ENCODE data around the gene MZF1. TPM values are rescaled to one million over a fixed set of nuclear protein-coding genes. Genes with fewer than 3 reads are reported as not detected.
"Not testable (repeated sequence)": the region's sequence is repeated elsewhere in the genome, so short reads cannot be mapped to it uniquely, and the experiment has no call there.

MZF1 gene
- total RNA-seq, 1 donor from 2014 or later = 22.3 TPM

DNA sequence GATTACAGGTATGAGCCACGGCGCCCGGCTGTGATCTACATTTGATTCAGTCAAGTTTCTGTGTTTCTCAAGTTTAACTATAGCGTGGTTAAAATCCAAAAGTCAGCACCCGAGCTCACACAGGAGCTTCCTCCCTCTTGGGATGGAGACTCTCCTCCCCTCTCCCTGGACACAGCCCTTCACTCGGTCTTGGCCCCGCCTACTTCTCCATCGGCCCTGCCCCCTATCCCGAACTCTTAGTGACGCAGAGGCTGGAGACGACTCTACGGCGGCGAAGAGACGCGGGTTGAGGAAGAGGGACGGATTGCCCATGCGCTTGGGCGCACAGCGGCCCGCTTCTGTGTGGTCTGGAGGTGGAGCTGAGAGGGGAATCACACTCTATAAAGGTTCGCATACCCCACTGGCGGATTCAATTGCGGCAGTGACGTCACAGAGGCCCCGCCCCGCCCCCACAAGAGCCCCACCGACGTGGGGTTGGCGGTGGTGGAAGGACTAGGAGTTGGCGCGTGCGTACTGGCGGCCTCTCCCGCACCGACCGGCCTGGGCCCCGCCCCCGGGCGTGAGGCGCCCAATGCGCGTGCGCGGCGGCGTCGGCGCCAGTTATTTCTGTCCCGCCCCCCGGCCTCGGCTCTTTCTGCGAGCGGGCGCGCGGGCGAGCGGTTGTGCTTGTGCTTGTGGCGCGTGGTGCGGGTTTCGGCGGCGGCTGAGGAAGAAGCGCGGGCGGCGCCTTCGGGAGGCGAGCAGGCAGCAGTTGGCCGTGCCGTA lies 29.1 kb downstream of the MZF1 start, which contains the start of gene TRIM28:
Gene TRIM28, plus strand, starts transcription at position 239 of the 765 bp plus-strand sequence. CDS start 694 bp downstream, outside the sequence.
- DNase-seq (ENCODE audit: low read depth) = peak; percentile 99

DNA sequence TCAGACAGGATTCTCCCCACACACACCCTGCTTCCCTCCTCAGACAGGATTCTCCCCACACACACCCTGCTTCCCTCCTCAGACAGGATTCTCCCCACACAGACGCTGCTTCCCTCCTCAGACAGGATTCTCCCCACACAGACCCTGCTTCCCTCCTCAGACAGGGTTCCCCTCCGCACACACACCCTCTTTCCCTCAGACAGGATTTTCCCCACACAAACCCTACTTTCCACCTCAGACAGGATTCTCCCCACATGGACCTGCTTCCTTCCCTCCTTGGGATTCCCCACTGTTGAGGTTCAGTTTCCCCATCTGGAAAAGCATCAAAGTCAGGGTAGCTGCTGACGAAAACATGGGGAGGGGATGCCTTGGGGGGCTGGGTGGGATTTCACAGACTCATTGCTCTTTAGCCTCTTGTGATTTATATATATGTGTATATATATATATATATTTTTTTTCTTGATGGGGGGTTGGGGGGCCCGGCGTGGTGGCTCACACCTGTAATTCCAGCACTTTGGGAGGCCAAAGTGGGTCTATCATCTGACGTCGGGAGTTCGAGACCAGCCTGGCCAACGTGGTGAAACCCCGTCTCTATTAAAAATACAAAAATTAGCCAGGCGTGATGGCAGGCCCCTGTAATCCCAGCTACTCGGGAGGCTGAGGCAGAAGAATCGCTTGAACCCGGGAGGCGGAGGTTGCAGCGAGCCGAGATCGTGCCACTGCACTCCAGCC lies 30.3 kb downstream of the MZF1 start:
- not testable (repeated sequence) for DNase-seq (ENCODE audit: low read depth)

DNA sequence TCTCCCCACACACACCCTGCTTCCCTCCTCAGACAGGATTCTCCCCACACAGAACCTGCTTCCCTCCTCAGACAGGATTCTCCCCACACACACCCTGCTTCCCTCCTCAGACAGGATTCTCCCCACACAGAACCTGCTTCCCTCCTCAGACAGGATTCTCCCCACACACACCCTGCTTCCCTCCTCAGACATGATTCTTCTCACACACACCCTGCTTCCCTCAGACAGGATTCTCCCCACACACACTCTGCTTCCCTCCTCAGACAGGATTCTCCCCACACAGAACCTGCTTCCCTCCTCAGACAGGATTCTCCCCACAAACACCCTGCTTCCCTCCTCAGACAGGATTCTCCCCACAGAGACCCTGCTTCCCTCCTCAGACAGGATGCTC lies 34.0 kb downstream of the MZF1 start:
- not testable (repeated sequence) for DNase-seq (ENCODE audit: low read depth)

DNA sequence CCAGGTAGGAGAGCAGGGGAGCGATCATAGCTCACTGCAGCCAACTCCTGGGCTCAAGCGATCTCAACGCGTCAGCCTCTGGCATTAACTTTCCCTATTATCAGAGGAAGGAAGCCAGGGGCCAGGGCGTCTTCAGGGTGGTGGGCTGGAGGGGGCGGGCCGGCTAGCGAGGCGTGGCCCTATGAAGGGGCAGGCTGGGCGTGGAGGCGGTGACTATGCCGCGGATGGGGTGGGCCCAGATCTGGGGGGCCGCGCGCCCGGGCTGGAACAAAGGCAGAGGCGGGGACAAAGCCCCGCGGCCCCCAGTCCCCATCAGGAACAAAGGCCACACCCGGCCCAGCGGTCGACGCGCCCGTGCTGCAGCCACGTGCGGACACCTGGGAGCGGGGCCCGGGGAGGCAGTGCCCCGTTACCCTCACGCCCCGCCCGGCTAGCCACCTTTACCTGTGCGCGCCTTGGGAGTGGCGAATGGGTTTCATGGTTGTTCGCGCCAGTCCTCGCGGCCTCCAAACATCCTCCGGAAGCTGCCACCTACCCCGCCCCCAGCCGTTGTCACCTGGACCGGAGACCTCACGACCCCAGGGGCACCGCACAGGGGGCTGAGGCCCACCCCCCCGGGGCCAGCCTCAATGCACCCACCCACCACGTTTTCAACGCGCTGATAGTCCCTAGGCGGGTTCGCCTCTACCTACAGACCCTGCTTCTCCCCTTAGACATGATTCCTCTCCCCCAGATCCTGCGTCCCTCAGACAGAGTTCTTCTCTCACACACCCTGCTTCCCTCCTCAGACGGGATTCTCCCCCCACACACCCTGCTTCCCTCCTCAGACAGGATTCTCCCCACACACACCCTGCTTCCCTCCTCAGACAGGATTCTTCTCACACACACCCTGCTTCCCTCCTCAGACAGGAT lies 34.6 kb downstream of the MZF1 start:
- no peak for DNase-seq (ENCODE audit: low read depth)

DNA sequence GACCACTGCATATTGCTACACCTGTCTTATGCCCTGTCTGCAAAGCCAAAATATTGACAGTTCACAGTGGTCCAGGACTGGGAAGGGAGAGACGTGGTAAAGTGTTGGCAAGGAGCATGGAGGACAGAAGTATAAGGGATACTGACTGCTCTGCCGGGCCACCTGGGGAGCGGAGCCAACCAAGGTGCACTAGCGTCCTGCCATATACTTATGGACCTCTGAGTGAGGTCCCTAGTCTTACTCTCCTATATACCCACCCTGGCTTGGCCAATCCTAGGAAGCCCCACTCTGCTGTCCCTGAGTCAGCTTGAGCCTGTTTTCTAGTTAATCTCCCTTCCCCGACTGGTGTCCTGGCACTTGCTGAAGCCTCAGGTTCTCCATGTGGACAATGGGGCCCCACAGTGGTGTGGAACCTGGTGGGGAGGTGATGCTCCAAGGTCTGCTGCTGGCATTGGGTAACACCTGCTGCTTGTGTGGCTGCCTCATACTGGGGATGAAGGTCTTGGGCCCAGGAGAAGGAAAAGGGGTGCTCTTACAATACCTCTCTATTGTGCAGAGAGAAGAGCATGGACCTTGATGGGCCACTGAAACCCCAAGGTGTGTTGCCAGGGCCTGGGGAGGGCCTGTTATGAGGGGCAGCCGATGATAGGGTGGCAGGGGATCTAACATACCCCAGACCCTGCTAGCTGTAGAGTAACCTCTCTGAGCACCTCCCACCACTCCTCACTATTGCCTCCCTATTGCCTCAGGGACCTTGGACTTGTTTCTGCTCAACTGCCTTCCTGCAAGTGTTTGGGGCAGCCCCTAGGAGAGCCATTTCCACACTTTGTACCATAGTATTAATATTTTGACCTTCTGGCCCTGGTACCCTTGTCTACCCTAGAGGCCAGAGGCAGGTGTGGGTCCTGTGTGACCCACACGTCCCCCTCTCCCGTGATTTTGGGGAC lies 36.0 kb downstream of the MZF1 start:
- no peak for DNase-seq (ENCODE audit: low read depth)

DNA sequence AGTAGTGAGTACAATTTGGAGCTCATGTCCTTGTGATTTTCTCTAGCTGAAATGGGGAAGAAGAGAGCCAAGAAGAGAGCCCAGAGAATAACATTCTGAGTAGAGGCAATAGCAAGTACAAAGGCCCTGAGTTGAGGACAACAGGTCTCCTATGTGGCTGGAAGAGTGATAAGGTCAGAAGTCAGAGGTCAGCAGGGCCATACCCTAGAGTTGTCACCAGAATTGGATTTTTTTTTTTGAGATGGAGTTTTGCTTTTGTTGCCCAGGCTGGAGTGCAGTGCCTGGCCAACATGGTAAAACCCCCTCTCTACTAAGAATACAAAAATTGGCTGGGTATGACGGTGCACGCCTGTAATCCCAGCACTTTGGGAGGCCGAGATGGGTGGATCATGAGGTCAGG lies 37.3 kb downstream of the MZF1 start:
- DNase-seq (ENCODE audit: low read depth) = no peak

DNA sequence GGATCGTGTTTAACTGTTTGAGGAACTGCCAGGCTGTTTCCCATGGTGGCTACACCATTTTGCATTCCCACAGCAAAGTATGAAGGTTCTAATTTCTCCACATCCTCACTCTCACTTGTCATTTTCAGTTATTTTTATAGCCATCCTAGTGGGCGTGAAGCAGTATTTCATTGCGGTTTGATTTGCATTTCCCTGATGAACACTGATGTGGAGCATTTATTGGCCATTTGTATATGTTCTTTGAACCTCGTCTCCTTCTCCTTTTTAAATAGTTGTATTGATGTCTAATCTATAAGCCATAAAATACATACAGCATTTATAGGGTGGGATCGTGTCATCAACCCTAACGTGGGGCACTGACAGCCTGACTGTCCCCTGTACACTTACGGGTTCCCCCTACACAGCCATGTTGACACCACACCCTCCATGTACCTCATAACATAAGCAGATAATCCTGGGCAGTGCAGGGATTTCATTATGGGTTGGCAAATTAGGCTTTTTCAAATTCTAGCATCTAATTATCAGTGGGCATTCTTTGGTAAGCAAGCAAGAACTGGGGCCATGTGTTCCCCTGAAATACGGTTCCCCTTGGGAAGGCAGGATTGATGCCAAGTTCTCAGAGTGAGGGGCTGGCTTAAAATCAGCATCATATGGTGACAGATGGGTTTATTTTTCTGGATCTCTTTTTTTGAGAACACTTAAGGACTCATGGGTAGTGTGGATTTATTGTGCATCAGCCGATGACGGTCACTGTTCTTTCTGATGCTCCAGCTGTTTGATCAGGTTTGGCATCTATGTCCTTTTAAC lies 41.9 kb downstream of the MZF1 start:
- no peak for DNase-seq (ENCODE audit: low read depth)

DNA sequence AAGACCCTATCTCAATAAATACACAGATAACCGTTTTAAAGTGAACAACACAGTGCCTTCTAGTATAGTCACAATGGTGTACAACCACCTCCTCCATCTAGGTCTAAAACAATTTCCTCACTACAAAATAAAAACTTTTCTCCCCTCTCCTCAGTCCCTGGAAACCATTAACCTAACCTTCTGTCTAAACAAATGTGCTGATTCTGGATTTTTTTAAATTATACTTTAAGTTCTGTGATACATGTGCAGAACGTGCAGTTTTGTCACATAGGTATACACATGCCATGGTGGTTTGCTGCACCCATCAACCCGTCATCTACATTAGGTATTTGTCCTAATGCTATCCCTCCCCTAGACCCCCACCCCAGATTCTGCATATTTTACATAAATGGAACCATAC lies 43.7 kb downstream of the MZF1 start:
- DNase-seq (ENCODE audit: low read depth) = no peak

DNA sequence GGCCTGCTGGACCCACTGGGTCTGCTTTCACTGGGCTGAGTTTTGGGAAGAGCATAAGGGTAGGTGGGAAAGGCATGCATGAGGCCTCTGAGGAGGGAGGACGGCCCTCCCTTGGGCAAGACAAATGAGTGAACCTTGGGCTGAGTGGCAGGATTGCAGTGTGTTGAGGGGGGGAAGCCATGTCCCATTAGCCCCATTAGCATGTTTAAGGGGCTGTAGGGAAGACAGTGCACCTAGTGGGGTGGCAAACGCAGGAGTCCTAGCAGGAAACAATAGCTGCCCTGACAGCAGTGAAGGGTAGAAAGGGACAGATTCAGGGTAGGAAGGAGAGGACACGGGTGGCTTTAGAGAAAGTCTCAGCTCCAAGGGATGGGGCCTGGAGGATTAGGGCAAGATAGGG lies 50.4 kb downstream of the MZF1 start:
- no peak for DNase-seq (ENCODE audit: low read depth)

DNA sequence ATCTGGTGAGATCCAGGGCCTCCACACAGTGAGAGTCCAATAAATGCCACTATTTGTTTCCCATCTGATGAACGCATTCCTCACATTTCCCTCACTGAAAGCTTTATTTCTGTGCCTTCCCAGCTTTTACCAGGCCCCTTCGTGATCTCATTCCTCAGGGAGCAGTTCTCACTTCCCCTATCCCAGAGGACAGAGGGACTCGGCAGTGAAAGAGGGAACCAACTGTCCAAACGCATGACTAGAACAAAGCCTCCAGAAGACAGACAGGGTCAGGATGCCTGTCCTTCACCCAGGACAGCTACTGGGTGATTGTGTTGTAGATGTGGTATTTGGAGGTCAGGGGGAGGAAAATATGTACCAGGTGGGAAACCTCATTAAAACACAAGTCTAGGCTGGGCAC lies 51.5 kb downstream of the MZF1 start:
- no peak for DNase-seq (ENCODE audit: low read depth)

DNA sequence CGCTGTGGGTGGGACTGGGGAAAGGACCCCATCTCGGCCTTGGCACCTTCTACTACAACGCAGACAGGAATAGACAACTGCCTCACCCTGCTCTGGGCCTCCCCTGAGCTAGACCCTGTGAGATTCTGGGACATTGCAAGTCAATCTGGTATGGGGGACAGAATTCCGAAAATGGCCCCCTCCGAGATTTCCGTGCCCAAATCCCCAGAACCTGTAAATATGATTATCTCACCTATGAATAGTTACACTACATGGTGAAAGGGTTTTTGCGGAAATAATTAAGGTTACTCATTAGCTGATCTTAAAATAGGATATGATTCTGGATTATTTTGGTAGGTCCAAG lies 52.9 kb downstream of the MZF1 start:
- no peak for DNase-seq (ENCODE audit: low read depth)

DNA sequence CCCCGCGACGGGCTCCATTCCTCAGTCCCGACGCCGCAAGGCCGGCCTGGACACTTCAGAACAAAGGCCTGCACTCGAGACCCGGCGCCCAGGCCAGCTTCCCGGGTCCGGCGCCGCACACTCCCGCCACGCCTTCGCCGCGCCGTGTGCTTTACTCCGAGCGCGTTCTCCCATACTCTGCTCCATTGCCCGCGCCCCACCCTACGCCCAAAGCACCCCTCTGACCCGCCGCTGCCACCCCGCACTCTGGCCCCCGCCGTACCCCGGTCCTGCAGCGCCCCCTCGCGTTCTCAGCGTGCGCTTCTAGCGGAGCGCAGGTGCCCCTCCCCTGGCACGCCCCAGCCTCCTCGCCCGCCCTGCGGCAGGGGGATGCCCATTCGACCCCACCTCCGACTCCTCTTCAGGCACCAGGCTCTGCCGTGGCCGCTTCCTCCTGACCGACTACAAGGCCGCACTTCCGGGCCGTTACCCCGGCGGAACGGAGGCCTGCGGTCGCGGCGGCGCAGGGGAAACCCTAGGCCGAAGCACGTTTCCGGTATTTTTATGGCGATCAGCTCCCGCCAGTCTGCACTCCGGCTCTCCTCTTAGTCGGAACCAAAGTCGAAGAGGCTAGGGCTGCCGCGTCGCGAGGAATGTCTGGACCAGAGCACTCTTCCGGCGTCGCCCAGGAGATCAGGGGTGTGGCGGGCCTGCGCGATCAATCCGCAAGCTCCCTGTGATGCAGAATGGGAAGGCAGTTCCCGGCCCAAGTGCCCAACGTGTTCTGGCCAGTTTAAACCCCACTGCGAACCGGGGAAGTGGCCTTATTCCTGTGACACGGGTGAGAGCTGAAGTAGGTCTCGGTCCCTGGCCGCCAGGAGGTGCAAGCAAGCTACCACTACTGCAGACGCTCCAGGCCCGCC lies 53.5 kb downstream of the MZF1 start, which contains the start of gene ZBTB45:
Gene ZBTB45, minus strand, starts transcription at position 456 of the 902 bp plus-strand sequence. CDS start 2,137 bp downstream, outside the sequence.
- DNase-seq (ENCODE audit: low read depth) = peak; percentile 97

DNA sequence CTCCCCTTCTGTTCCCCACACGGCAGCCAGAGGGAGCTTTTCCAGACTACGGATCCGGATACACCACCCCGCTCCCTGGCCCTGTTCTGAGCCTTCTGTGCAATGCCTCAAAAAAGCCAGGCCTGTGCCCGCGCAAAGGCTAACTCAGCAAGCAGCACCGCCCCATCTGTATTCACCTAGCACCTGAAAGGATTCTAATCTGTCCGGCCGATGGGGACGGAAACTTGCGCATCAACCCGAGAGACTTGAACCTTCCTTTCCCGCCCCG lies 54.1 kb downstream of the MZF1 start:
- DNase-seq (ENCODE audit: low read depth) = peak; percentile 79

DNA sequence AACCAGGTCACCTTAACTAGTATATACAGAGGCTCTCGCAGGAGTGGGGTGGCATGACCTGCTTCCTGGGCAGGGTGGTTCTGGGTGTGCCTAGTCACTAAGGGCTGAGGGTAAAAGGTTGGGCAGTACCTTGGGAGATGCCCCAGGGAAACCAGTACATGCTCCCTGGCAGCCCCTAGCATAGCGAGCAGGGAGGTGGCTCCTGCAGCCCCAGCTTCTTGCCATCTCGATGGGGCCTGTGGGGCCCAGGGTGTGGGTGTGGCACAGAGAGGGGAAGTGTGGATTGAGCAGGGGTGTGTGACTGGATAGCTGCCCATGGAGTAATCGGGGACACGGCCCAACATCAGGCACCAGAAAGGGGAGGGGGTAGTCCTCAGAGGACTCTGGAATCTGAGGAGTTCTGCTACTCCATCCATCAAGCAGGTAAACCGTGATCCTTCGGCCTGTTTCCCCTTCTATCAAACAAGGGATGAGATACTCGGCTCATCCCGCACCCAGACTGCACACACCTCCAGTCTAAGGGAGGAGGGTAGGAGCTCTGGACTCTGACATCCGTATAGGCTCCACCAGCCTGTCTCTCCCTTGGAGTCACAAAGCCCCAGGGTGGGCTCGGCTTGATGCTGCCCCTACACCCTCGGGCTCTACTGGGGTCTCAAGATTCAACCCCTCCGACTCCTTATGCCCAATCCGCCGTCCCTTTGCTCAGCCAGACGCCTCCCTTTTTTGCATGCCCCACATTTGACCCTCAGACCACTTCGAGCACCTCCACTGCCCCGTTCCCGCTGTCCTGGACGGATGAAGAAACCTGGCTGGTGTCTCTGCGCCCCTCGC lies 54.7 kb downstream of the MZF1 start:
- DNase-seq (ENCODE audit: low read depth) = no peak

DNA sequence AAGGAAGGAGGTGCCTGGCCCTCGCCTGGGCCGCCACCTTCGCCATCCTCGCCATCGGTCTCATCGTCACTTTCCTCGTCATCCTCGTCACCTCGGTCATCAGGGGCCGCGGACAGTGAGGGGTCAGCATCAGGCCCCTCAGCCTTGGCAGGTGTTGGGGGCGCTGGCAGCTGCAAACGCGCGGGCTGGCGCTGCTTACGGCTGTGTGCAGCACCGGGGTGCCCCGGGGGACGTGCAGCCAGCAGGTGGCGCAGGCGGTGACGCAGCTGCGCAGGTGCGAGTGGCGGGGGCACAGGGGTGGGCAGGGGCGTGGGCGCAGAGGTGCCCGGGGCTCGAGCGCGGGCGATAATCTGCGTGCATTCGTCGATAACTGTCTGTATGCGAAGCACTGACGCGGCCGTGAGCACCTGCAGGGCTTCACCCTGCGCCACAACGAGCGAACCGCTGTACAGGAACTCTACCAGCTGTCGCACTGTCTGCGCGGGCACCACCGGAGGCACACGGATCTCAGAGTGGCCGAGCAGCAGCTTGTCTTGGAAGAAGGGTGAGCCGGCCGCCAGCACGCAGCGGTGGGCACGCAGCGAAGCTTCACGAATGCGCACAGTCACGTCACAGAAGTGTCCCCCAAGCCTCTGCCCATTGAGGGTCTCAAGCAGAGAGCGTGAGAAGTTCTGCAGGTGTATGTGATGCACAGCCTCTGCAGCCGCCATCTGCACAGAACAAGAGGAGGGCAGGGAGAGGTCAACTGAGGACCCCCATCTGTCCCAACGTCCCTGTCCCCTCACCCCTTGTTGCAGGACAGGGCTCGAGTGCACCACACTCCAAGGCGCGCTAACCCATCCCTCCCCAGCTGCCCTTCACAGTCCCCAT lies 55.9 kb downstream of the MZF1 start:
- DNase-seq (ENCODE audit: low read depth) = no peak

DNA sequence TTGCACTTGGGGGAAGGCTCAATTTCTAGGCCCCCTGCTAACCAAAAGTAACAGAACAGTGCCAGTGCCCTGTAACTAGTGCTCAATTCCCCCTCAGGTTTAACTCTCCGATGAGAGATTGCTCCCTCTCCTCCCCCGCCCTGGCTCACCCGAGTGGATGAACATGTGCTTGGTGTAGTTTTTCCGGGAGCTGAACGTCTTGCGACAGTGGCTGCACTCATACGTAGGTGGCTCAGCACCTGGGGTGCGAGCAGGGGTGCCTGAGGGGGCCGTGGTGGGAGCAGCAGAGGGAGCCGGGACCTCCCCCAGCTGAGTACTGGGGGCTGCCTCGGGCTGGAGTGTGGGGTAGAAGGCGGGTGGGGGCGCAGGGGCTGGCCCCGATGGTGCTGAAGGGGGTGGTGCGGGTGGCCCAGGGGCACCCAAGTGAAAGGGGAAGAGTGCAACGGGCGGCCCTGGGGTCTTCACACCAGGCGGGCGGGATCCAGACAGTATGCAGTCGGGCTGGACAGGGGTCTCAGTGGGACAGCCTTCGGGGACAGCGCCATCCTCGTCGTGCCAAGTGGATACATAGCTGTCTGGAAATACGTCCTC lies 56.8 kb downstream of the MZF1 start:
- DNase-seq (ENCODE audit: low read depth) = no peak

Measured in myocyte (in vitro differentiated cells).